ENCODE measurements around the gene KCNQ1.

- no peak for TF ChIP-seq ZFP30 (CRISPR knock-in tag; IDR thresholded peaks at IDR 0.05)
- TF ChIP-seq OSR1 (CRISPR knock-in tag; IDR thresholded peaks at IDR 0.05): no peak
- no peak for TF ChIP-seq RARB (CRISPR knock-in tag; IDR thresholded peaks at IDR 0.05)
- TF ChIP-seq ARNTL (CRISPR knock-in tag; IDR thresholded peaks at IDR 0.05; ENCODE audit: borderline replicate concordance, low read depth): no peak
- TF ChIP-seq ZNF70 (CRISPR knock-in tag; IDR thresholded peaks at IDR 0.05): no peak
- TF ChIP-seq, protein P1, sequence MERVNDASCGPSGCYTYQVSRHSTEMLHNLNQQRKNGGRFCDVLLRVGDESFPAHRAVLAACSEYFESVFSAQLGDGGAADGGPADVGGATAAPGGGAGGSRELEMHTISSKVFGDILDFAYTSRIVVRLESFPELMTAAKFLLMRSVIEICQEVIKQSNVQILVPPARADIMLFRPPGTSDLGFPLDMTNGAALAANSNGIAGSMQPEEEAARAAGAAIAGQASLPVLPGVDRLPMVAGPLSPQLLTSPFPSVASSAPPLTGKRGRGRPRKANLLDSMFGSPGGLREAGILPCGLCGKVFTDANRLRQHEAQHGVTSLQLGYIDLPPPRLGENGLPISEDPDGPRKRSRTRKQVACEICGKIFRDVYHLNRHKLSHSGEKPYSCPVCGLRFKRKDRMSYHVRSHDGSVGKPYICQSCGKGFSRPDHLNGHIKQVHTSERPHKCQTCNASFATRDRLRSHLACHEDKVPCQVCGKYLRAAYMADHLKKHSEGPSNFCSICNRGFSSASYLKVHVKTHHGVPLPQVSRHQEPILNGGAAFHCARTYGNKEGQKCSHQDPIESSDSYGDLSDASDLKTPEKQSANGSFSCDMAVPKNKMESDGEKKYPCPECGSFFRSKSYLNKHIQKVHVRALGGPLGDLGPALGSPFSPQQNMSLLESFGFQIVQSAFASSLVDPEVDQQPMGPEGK (CRISPR knock-in tag; IDR thresholded peaks at IDR 0.05; ENCODE audit: borderline replicate concordance): no peak
- no peak for TF ChIP-seq CSDC2 (CRISPR knock-in tag; IDR thresholded peaks at IDR 0.05)
- TF ChIP-seq, protein P2, sequence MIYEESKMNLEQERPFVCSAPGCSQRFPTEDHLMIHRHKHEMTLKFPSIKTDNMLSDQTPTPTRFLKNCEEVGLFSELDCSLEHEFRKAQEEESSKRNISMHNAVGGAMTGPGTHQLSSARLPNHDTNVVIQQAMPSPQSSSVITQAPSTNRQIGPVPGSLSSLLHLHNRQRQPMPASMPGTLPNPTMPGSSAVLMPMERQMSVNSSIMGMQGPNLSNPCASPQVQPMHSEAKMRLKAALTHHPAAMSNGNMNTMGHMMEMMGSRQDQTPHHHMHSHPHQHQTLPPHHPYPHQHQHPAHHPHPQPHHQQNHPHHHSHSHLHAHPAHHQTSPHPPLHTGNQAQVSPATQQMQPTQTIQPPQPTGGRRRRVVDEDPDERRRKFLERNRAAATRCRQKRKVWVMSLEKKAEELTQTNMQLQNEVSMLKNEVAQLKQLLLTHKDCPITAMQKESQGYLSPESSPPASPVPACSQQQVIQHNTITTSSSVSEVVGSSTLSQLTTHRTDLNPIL (CRISPR knock-in tag; IDR thresholded peaks at IDR 0.05; ENCODE audit: low read depth): no peak
- TF ChIP-seq ZNF565 (CRISPR knock-in tag; conservative IDR thresholded peaks at IDR 0.05; ENCODE audit: low read depth): no peak
Measured at GRCh38 chr11:2718817-2719438, 274.1 kb downstream of the KCNQ1 start.

Data from SK-N-SH treated with all-trans-retinoic acid at 6 μM for 48 hours (cell line).